Panc1 (cell line): ENCODE data around the gene DHCR24. TPM values are rescaled to one million over a fixed set of nuclear protein-coding genes. Genes with fewer than 3 reads are reported as not detected.

Experiments
- ATAC-seq: fragments of 200-7000 bp; cut with Tn5 transposase; 2 replicates; pipeline ENCODE4 v1.9.1; 2020; ENCODE audit warnings: mild to moderate bottlenecking, moderate library complexity
- BruUV-seq: library from RNA; stranded (reverse); fragments of 400-500 nt; replicated peaks from 2 replicates; lab custom pipeline; 2021; lab: Mats Ljungman, UMichigan
- CTCF ChIA-PET: fragments of 300-600 bp; sonication (Branson Sonifier 250); formaldehyde crosslinking; loops from one replicate; lab custom pipeline; 2022; ENCODE audit warnings: antibody characterized with exemption; lab: Charles Lee
- POLR2A ChIA-PET: fragments of 300-600 bp; sonication (Branson Sonifier 250); formaldehyde crosslinking; loops from one replicate; lab custom pipeline; 2022; ENCODE audit warnings: antibody characterized with exemption; lab: Charles Lee
- DNase-seq: peaks from one replicate; pipeline ENCODE4 v3.0.0-alpha.2; 2010; ENCODE audit warnings: low read depth, low spot score
- H3K27ac ChIP-seq: 2 replicates; pipeline ENCODE4 v1.5.1; 2011; ENCODE audit warnings: mild to moderate bottlenecking, low read length, inconsistent platforms
- H3K27me3 ChIP-seq: fragments of 200-500 bp; sonication (Bioruptor generic); 2 replicates; pipeline ENCODE4 v1.6.0; 2014; ENCODE audit warnings: low read length, inconsistent platforms; ENCODE audit not compliant: control insufficient read depth, insufficient read depth
- H3K36me3 ChIP-seq: fragments of 200-500 bp; sonication (Bioruptor generic); 2 replicates; pipeline ENCODE4 v1.5.1; 2014; ENCODE audit warnings: inconsistent platforms, mild to moderate bottlenecking, low read length, moderate library complexity; ENCODE audit not compliant: control insufficient read depth, insufficient read depth
- H3K4me1 ChIP-seq: 2 replicates; pipeline ENCODE4 v1.5.1; 2011; ENCODE audit warnings: inconsistent platforms, mild to moderate bottlenecking, low read length, moderate library complexity; ENCODE audit not compliant: control insufficient read depth, insufficient read depth
- H3K4me3 ChIP-seq, 2 experiments: 2 replicates each; pipeline ENCODE4 v1.5.1; 2011 to 2012; ENCODE audit warnings: low read depth in 2 of 2, low read length in 2 of 2, mild to moderate bottlenecking in 2 of 2, inconsistent platforms in 1 of 2, moderate library complexity in 1 of 2
- H3K9me3 ChIP-seq: fragments of 200-500 bp; sonication (Bioruptor generic); 2 replicates; pipeline ENCODE4 v1.5.1; 2014; ENCODE audit warnings: low read depth, mild to moderate bottlenecking, inconsistent platforms, low read length, moderate library complexity; ENCODE audit not compliant: control insufficient read depth, insufficient read depth
- POLR2AphosphoS5 ChIP-seq: IDR thresholded peaks from 2 replicates; pipeline ENCODE4 v1.6.1; 2012; ENCODE audit warnings: mild to moderate bottlenecking, low read depth, low read length, moderate library complexity
- SIN3A ChIP-seq: IDR thresholded peaks from 2 replicates; pipeline ENCODE4 v1.6.1; 2012; ENCODE audit warnings: low read depth, mild to moderate bottlenecking, low read length, moderate library complexity, borderline replicate concordance; ENCODE audit not compliant: insufficient read depth
- TCF7L2 ChIP-seq: IDR thresholded peaks from 2 replicates; pipeline ENCODE4 v1.6.1; 2011; ENCODE audit warnings: mild to moderate bottlenecking, low read depth, low read length, inconsistent platforms
- in situ Hi-C: cut with HindIII; loops from 2 replicates; pipeline ENCODE4 v1.10.0; 2016; ENCODE audit warnings: low sequenced_read_pairs, low pct_unique_long_range_greater_than_20kb
- intact Hi-C: fragments of 100-400 bp; cut with micrococcal nuclease; formaldehyde crosslinking; loops from one replicate; pipeline ENCODE4 v1.10.0; 2022; ENCODE audit not compliant: unreplicated experiment
- total RNA-seq: library from RNA; stranded (reverse); gene quantifications from one replicate; pipeline ENCODE4 v1.2.1, GENCODE V29; 2021; ENCODE audit not compliant: unreplicated experiment
- TF ChIP-seq, protein P1 (sequence below): fragments of 450-650 bp; IDR thresholded peaks from 2 replicates; pipeline ENCODE4 v1.5.1; 2017; ENCODE audit warnings: mild to moderate bottlenecking
- TF ChIP-seq, protein P2 (sequence below), 2 experiments: IDR thresholded peaks; 2 replicates each; pipeline ENCODE4 v1.6.1; 2011 to 2012; ENCODE audit warnings: low read depth in 2 of 2, control low read depth in 1 of 2, low read length in 1 of 2, mild to moderate bottlenecking in 1 of 2, moderate library complexity in 1 of 2; ENCODE audit not compliant: insufficient read depth in 1 of 2

The DHCR24 gene
- total RNA-seq, 1 experiment from 2014 or later: 313 TPM

DNA sequence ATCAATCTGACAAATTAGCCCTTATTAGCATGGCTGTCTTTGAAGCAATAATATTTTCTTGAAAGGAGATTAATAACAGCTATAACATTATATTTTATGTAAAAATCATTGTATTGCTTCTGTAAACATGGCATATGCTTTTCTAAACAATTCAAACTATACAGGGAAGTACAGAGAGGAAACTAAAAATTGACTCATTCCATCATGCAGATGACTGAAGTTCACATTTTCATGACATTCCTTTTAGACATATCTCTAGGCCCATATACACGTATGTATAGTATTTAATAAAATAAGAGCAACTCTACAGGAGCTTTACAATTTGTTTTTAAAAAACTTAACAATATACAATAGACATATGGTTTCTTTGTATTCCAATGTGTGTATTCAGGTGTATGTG, 5.6 kb upstream of the DHCR24 start:
- Histone ChIP-seq H3K27me3 (no peaks in the 10 kb centered on the region), H3K9me3 (no peaks in the 10 kb centered on the region), H3K27ac (no peak overlapping the region), H3K4me1 (peaks cover 11% of the 10 kb centered on the region), H3K4me3 (no peak overlapping the region), H3K36me3 (no peaks in the 10 kb centered on the region)
- CTCF ChIA-PET: no interaction called here
- BruUV-seq: no TSS peak
- no peak for ATAC-seq
- POLR2A ChIA-PET: no interaction called here
- DNase-seq: no peak
- TF ChIP-seq TCF7L2 (no peak), SIN3A (no peak), POLR2AphosphoS5 (no peak)
- TF ChIP-seq, protein P1, sequence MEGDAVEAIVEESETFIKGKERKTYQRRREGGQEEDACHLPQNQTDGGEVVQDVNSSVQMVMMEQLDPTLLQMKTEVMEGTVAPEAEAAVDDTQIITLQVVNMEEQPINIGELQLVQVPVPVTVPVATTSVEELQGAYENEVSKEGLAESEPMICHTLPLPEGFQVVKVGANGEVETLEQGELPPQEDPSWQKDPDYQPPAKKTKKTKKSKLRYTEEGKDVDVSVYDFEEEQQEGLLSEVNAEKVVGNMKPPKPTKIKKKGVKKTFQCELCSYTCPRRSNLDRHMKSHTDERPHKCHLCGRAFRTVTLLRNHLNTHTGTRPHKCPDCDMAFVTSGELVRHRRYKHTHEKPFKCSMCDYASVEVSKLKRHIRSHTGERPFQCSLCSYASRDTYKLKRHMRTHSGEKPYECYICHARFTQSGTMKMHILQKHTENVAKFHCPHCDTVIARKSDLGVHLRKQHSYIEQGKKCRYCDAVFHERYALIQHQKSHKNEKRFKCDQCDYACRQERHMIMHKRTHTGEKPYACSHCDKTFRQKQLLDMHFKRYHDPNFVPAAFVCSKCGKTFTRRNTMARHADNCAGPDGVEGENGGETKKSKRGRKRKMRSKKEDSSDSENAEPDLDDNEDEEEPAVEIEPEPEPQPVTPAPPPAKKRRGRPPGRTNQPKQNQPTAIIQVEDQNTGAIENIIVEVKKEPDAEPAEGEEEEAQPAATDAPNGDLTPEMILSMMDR: no peak
- TF ChIP-seq, protein P2, sequence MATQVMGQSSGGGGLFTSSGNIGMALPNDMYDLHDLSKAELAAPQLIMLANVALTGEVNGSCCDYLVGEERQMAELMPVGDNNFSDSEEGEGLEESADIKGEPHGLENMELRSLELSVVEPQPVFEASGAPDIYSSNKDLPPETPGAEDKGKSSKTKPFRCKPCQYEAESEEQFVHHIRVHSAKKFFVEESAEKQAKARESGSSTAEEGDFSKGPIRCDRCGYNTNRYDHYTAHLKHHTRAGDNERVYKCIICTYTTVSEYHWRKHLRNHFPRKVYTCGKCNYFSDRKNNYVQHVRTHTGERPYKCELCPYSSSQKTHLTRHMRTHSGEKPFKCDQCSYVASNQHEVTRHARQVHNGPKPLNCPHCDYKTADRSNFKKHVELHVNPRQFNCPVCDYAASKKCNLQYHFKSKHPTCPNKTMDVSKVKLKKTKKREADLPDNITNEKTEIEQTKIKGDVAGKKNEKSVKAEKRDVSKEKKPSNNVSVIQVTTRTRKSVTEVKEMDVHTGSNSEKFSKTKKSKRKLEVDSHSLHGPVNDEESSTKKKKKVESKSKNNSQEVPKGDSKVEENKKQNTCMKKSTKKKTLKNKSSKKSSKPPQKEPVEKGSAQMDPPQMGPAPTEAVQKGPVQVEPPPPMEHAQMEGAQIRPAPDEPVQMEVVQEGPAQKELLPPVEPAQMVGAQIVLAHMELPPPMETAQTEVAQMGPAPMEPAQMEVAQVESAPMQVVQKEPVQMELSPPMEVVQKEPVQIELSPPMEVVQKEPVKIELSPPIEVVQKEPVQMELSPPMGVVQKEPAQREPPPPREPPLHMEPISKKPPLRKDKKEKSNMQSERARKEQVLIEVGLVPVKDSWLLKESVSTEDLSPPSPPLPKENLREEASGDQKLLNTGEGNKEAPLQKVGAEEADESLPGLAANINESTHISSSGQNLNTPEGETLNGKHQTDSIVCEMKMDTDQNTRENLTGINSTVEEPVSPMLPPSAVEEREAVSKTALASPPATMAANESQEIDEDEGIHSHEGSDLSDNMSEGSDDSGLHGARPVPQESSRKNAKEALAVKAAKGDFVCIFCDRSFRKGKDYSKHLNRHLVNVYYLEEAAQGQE (IDR thresholded peaks at IDR 0.05; ENCODE audit: insufficient read depth in 1 of 2, low read depth in 2 of 2, low read length in 1 of 2): no peak
- in situ Hi-C loops (no loop called here), intact Hi-C loops (no loop called here)

DNA sequence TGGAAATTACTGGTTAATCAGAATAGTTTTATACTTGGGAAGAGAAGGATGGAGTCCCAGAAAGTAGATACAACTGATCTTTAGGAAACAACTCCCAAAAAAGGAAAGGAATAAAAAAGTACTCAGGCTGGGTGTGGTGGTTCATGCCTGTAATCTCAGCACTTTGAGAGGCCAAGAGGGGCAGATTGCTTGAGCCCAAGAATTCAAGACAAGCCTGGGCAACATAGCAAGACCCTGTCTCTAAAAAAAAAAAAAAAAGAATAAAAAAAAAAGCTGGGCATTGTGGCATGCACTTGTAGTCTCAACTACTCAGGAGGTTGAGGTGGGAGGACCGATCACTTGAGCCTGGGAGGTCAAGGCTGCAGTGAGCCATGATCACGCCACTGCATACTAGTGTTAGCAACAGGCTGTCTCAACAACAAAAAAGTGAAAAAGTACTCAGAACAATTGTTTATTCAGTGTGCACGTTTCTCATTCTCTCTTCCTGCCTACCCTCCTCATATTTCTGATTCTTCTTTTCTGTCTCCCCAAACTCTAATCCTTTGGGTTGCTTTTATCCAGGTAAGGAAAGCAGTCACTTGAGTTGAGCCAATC, 2.2 kb upstream of the DHCR24 start:
- H3K36me3 ChIP-seq: no peaks in the 10 kb centered on the region; the same call in 1 of the 2 replicates
- H3K27ac ChIP-seq: no peak overlapping the region
- in situ Hi-C loops (no loop called here), intact Hi-C loops (no loop called here)
- BruUV-seq: no TSS peak
- H3K9me3 ChIP-seq: no peaks in the 10 kb centered on the region
- TF ChIP-seq SIN3A: no peak
- TF ChIP-seq, protein P2 (IDR thresholded peaks at IDR 0.05; ENCODE audit: insufficient read depth in 1 of 2, low read depth in 2 of 2, low read length in 1 of 2): no peak
- TF ChIP-seq POLR2AphosphoS5: no peak
- TF ChIP-seq, protein P1: no peak
- no peak for TF ChIP-seq TCF7L2
- DNase-seq: no peak
- ATAC-seq: no peak
- peaks cover 25% of the 10 kb centered on the region for H3K4me1 ChIP-seq
- CTCF ChIA-PET: no interaction called here
- POLR2A ChIA-PET: no interaction called here
- H3K4me3 ChIP-seq: no peak overlapping the region
- no peaks in the 10 kb centered on the region for H3K27me3 ChIP-seq
